ENCODE data around the gene ZCCHC2.

Gene ZCCHC2

GRCh38 chr18:62617793-62618591, 95.2 kb downstream of the ZCCHC2 start:
- Histone ChIP-seq H2AFZ (ENCODE audit: low read depth) (no peak overlapping the region), H3K36me3 (ENCODE audit: insufficient read depth) (no peaks in the 10 kb centered on the region), H4K20me1 (ENCODE audit: insufficient read depth) (no peaks in the 10 kb centered on the region), H3K9ac (no peak overlapping the region), H3K4me3 (IDR thresholded peaks at IDR 0.05; ENCODE audit: insufficient read depth, low read depth, low read length) (no peak overlapping the region), H3K79me2 (ENCODE audit: insufficient read depth, low read depth) (no peaks in the 10 kb centered on the region), H3K4me2 (no peak overlapping the region), H3K4me1 (ENCODE audit: low read depth, poor library complexity, severe bottlenecking) (no peaks in the 10 kb centered on the region), H3K27ac (no peak overlapping the region), H3K27me3 (ENCODE audit: insufficient read depth, low read depth) (no peaks in the 10 kb centered on the region)
- TF ChIP-seq CTCF (conservative IDR thresholded peaks at IDR 0.05; ENCODE audit: low read depth, low read length), result no peak

- Histone ChIP-seq H3K27ac (no peak overlapping the region), H3K36me3 (ENCODE audit: insufficient read depth) (no peaks in the 10 kb centered on the region), H3K79me2 (ENCODE audit: insufficient read depth, low read depth) (no peaks in the 10 kb centered on the region), H4K20me1 (ENCODE audit: insufficient read depth) (no peaks in the 10 kb centered on the region), H3K4me2 (no peak overlapping the region), H3K4me3 (IDR thresholded peaks at IDR 0.05; ENCODE audit: insufficient read depth, low read depth, low read length) (no peak overlapping the region), H3K4me1 (ENCODE audit: low read depth, poor library complexity, severe bottlenecking) (no peaks in the 10 kb centered on the region), H2AFZ (ENCODE audit: low read depth) (no peak overlapping the region), H3K27me3 (ENCODE audit: insufficient read depth, low read depth) (no peaks in the 10 kb centered on the region), H3K9ac (no peak overlapping the region)
- no peak for TF ChIP-seq CTCF (conservative IDR thresholded peaks at IDR 0.05; ENCODE audit: low read depth, low read length)
Observed at GRCh38 chr18:62618735-62619134, 95.9 kb downstream of the ZCCHC2 start.

GRCh38 chr18:62621546-62621945, 98.7 kb downstream of the ZCCHC2 start:
- no peaks in the 10 kb centered on the region for H3K36me3 ChIP-seq (ENCODE audit: insufficient read depth)
- no peaks in the 10 kb centered on the region for H3K27me3 ChIP-seq (ENCODE audit: insufficient read depth, low read depth)
- no peak overlapping the region for H3K4me2 ChIP-seq
- H3K79me2 ChIP-seq (ENCODE audit: insufficient read depth, low read depth), result no peaks in the 10 kb centered on the region
- H4K20me1 ChIP-seq (ENCODE audit: insufficient read depth), result no peaks in the 10 kb centered on the region
- no peak for TF ChIP-seq CTCF (conservative IDR thresholded peaks at IDR 0.05; ENCODE audit: low read depth, low read length)
- no peaks in the 10 kb centered on the region for H3K4me1 ChIP-seq (ENCODE audit: low read depth, poor library complexity, severe bottlenecking)
- no peak overlapping the region for H3K9ac ChIP-seq
- no peak overlapping the region for H3K4me3 ChIP-seq (IDR thresholded peaks at IDR 0.05; ENCODE audit: insufficient read depth, low read depth, low read length)
- no peak overlapping the region for H3K27ac ChIP-seq
- no peak overlapping the region for H2AFZ ChIP-seq (ENCODE audit: low read depth)

GRCh38 chr18:62625019-62625418, 102.2 kb downstream of the ZCCHC2 start:
- no peaks in the 10 kb centered on the region for H3K79me2 ChIP-seq (ENCODE audit: insufficient read depth, low read depth)
- H3K4me2 ChIP-seq, result no peak overlapping the region
- H3K27ac ChIP-seq, result no peak overlapping the region
- H3K4me3 ChIP-seq (IDR thresholded peaks at IDR 0.05; ENCODE audit: insufficient read depth, low read depth, low read length), result no peak overlapping the region
- no peak overlapping the region for H3K9ac ChIP-seq
- no peaks in the 10 kb centered on the region for H3K36me3 ChIP-seq (ENCODE audit: insufficient read depth)
- H3K4me1 ChIP-seq (ENCODE audit: low read depth, poor library complexity, severe bottlenecking), result no peaks in the 10 kb centered on the region
- H3K27me3 ChIP-seq (ENCODE audit: insufficient read depth, low read depth), result no peaks in the 10 kb centered on the region
- no peak overlapping the region for H2AFZ ChIP-seq (ENCODE audit: low read depth)
- no peak for TF ChIP-seq CTCF (conservative IDR thresholded peaks at IDR 0.05; ENCODE audit: low read depth, low read length)
- H4K20me1 ChIP-seq (ENCODE audit: insufficient read depth), result no peaks in the 10 kb centered on the region

Measured in KMS-11 (cell line).